Measurements from ENCODE around the gene USP6NL. TPM values are rescaled to one million over a fixed set of nuclear protein-coding genes. Genes with fewer than 3 reads are reported as not detected.

The USP6NL gene
- total and polyA plus RNA-seq, 9 of the 15 experiments (the other 6 are each of a cell fraction or from before 2014, with no cell fraction given) = 3.2 to 26.6 (median 19.8) TPM

GRCh38 chr10:11424456-11425295 is 186.8 kb downstream of the USP6NL start (continued):
- TF ChIP-seq DEAF1 (CRISPR knock-in tag; IDR thresholded peaks at IDR 0.05) = 0 out of 2 replicates have a peak, but pooled peaks have one; percentile 7
- TF ChIP-seq HNRNPH1 (optimal IDR thresholded peaks at IDR 0.05; ENCODE audit: low read depth, low read length) = no peak
- TF ChIP-seq XRCC5 (IDR thresholded peaks at IDR 0.05; ENCODE audit: low read depth, low read length) = peak; percentile 67; the same call in 1 of the 2 replicates
- no peak for TF ChIP-seq THAP12 (CRISPR knock-in tag; IDR thresholded peaks at IDR 0.05)
- TF ChIP-seq GABPA (tag; conservative IDR thresholded peaks at IDR 0.05; ENCODE audit: low read depth) = no peak
- TF ChIP-seq GATAD2B (IDR thresholded peaks at IDR 0.05; ENCODE audit: borderline replicate concordance) = no peak
- no peak for TF ChIP-seq PRMT5 (CRISPR knock-in tag; IDR thresholded peaks at IDR 0.05)
- no peak for TF ChIP-seq WHSC1 (IDR thresholded peaks at IDR 0.05; ENCODE audit: low read length)
- TF ChIP-seq PTTG1 (tag; IDR thresholded peaks at IDR 0.05; ENCODE audit: low read depth) = no peak
- no peak for TF ChIP-seq CREB3L1 (IDR thresholded peaks at IDR 0.05; ENCODE audit: borderline replicate concordance, low read depth)
- TF ChIP-seq, protein P1, sequence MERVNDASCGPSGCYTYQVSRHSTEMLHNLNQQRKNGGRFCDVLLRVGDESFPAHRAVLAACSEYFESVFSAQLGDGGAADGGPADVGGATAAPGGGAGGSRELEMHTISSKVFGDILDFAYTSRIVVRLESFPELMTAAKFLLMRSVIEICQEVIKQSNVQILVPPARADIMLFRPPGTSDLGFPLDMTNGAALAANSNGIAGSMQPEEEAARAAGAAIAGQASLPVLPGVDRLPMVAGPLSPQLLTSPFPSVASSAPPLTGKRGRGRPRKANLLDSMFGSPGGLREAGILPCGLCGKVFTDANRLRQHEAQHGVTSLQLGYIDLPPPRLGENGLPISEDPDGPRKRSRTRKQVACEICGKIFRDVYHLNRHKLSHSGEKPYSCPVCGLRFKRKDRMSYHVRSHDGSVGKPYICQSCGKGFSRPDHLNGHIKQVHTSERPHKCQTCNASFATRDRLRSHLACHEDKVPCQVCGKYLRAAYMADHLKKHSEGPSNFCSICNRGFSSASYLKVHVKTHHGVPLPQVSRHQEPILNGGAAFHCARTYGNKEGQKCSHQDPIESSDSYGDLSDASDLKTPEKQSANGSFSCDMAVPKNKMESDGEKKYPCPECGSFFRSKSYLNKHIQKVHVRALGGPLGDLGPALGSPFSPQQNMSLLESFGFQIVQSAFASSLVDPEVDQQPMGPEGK (CRISPR knock-in tag; IDR thresholded peaks at IDR 0.05; ENCODE audit: borderline replicate concordance) = no peak
- no peak for TF ChIP-seq XRCC3 (IDR thresholded peaks at IDR 0.05)
- TF ChIP-seq SPI1 (IDR thresholded peaks at IDR 0.05; ENCODE audit: borderline replicate concordance, low read depth, low read length) = 0 out of 2 replicates have a peak, but pooled peaks have one; percentile 18
- TF ChIP-seq RBM17 (IDR thresholded peaks at IDR 0.05; ENCODE audit: borderline replicate concordance, low read depth, low read length) = no peak
- no peak for TF ChIP-seq CBFA2T3 (IDR thresholded peaks at IDR 0.05)
- TF ChIP-seq TAF7 (tag; IDR thresholded peaks at IDR 0.05) = no peak
- TF ChIP-seq ELF4 (CRISPR knock-in tag; IDR thresholded peaks at IDR 0.05) = no peak
- no peak for TF ChIP-seq ZNF76 (CRISPR knock-in tag; IDR thresholded peaks at IDR 0.05; ENCODE audit: borderline replicate concordance)
- no peak for TF ChIP-seq NR2C2 (CRISPR knock-in tag; IDR thresholded peaks at IDR 0.05)
- TF ChIP-seq NR2C2 (tag; IDR thresholded peaks at IDR 0.05) = no peak
- TF ChIP-seq ATF7 (IDR thresholded peaks at IDR 0.05) = peak; percentile 24; the same call in 1 of the 2 replicates
